WTC11 (cell line): ENCODE results near the gene SMYD5.

Experiments
- ATF2 ChIP-seq: sonication (generic); formaldehyde crosslinking; IDR thresholded peaks from 2 replicates; pipeline ENCODE4 v1.8.1; 2022; ENCODE audit warnings: low read depth, missing genetic modification reagents, borderline replicate concordance
- CREM ChIP-seq: sonication (generic); formaldehyde crosslinking; IDR thresholded peaks from 2 replicates; pipeline ENCODE4 v1.8.1; 2022; ENCODE audit warnings: mild to moderate bottlenecking, missing genetic modification reagents, moderate library complexity
- CTCF ChIP-seq: fragments of 200-600 bp; IDR thresholded peaks from 2 replicates; pipeline ENCODE4 v1.8.0; 2022; ENCODE audit warnings: antibody characterized with exemption
- ETV6 ChIP-seq: sonication (generic); formaldehyde crosslinking; IDR thresholded peaks from 2 replicates; pipeline ENCODE4 v1.8.1; 2022; ENCODE audit warnings: mild to moderate bottlenecking, missing genetic modification reagents
- FOXP4 ChIP-seq: sonication (generic); formaldehyde crosslinking; IDR thresholded peaks from 2 replicates; pipeline ENCODE4 v1.8.0; 2022; ENCODE audit warnings: mild to moderate bottlenecking, missing genetic modification reagents
- MYBL2 ChIP-seq: sonication (generic); formaldehyde crosslinking; IDR thresholded peaks from 2 replicates; pipeline ENCODE4 v1.8.1; 2023; ENCODE audit warnings: mild to moderate bottlenecking, moderate library complexity, missing genetic modification reagents
- ZNF416 ChIP-seq: fragments of 250-450 bp; sonication (Bioruptor Pico); IDR thresholded peaks from 2 replicates; pipeline ENCODE4 v1.9.0; 2021; ENCODE audit warnings: mild to moderate bottlenecking, inconsistent platforms

- no peak for TF ChIP-seq CTCF
- TF ChIP-seq CREM (CRISPR knock-in tag) = no peak
- TF ChIP-seq FOXP4 (CRISPR knock-in tag) = no peak
- TF ChIP-seq ETV6 (CRISPR knock-in tag) = no peak
- TF ChIP-seq ZNF416 (CRISPR knock-in tag) = no peak
- TF ChIP-seq MYBL2 (CRISPR knock-in tag) = no peak
- TF ChIP-seq ATF2 (CRISPR knock-in tag) = no peak
Observed at GRCh38 chr2:73223821-73224220, 9.8 kb downstream of the SMYD5 start.
